ENCODE data around the gene PRSS38. TPM values are rescaled to one million over a fixed set of nuclear protein-coding genes. Genes with fewer than 3 reads are reported as not detected.
"Not testable (repeated sequence)": the region's sequence is repeated elsewhere in the genome, so short reads cannot be mapped to it uniquely, and the experiment has no call there.

PRSS38 gene
- total and polyA plus RNA-seq, 2 donors from 2014 or later: not detected

DNA sequence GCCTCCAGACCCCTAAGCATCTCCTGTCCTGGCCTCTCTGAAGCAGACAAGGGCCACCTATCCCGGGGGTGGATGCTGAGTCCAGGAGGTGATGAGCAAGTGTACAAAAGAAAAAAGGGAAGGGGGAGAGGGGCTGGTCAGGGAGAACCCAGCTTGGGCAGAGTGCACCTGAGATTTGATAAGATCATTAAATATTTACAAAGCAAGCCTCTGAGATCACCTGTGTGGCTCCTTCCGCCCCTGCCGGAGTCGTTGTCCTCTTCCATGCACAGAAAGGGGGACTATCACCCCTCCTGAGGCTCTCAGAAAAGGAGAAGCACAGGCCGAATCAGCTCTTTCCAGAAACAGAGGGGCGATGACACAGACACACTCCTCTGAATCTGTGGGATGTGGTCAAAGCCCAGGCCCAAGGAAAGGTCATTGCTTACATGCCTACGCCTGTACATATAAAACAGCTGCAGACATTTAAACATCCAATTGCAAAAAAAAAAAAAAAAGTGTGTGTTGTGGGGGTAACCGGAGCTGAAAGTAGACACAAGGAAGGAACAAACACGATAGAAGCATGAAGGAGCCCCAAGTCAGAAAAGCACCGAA is 30.9 kb downstream of the PRSS38 start:
- peaks cover 0 to 9% (median 0%) of the 10 kb centered on the region in 3 donors for H3K9me3 ChIP-seq (ENCODE audit: control insufficient read depth in 2 of 3, insufficient read depth in 1 of 3, low read length in 3 of 3)
- H3K27me3 ChIP-seq (ENCODE audit: control insufficient read depth, insufficient read depth, low read length): no peaks in the 10 kb centered on the region
- no peaks in the 10 kb centered on the region for H3K4me1 ChIP-seq (ENCODE audit: control insufficient read depth in 2 of 3, insufficient read depth in 2 of 3, low read depth in 1 of 3, low read length in 3 of 3)
- no peak overlapping the region for H3K27ac ChIP-seq (ENCODE audit: low read depth in 2 of 2, low read length in 2 of 2)
- intact Hi-C loops (cut with DNase I): no loop called here
- no peaks in the 10 kb centered on the region for H3K36me3 ChIP-seq (ENCODE audit: control insufficient read depth in 2 of 3, insufficient read depth in 3 of 3, low read length in 3 of 3)
- no peak overlapping the region for H3K4me3 ChIP-seq (ENCODE audit: low read length in 3 of 3)
- FAIRE-seq (no peak), DNase-seq (no peak)
- TF ChIP-seq, protein P1, sequence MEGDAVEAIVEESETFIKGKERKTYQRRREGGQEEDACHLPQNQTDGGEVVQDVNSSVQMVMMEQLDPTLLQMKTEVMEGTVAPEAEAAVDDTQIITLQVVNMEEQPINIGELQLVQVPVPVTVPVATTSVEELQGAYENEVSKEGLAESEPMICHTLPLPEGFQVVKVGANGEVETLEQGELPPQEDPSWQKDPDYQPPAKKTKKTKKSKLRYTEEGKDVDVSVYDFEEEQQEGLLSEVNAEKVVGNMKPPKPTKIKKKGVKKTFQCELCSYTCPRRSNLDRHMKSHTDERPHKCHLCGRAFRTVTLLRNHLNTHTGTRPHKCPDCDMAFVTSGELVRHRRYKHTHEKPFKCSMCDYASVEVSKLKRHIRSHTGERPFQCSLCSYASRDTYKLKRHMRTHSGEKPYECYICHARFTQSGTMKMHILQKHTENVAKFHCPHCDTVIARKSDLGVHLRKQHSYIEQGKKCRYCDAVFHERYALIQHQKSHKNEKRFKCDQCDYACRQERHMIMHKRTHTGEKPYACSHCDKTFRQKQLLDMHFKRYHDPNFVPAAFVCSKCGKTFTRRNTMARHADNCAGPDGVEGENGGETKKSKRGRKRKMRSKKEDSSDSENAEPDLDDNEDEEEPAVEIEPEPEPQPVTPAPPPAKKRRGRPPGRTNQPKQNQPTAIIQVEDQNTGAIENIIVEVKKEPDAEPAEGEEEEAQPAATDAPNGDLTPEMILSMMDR (IDR thresholded peaks at IDR 0.05; ENCODE audit: borderline replicate concordance, extremely low read depth, insufficient read depth): no peak
- H3K9ac ChIP-seq (ENCODE audit: low read length in 3 of 3): no peak overlapping the region

DNA sequence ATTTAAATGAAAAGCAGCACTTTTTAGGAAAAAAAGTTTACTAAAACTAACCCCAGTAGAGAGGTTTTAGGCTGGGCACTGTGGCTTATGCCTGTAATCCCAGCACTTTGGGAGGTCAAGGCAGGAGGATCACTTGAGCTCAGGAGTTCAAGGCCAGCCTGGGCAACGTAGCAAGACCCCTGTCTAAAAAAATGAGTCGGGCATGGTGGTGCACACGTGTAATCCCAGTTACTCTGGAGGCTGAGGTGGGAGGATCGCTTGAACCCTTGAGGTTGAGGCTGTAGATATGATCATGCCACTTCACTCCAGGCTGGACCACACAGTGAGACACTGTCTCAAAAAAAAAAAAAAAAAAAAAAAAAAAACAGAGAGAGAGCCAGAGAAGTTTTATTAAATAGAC is 31.6 kb downstream of the PRSS38 start:
- H3K4me3 ChIP-seq (ENCODE audit: low read length in 3 of 3); DNase-seq; H3K9me3 ChIP-seq (ENCODE audit: control insufficient read depth in 2 of 3, insufficient read depth in 1 of 3, low read length in 3 of 3); H3K27ac ChIP-seq (ENCODE audit: low read depth in 2 of 2, low read length in 2 of 2); intact Hi-C loops (cut with DNase I); FAIRE-seq; H3K36me3 ChIP-seq (ENCODE audit: control insufficient read depth in 2 of 3, insufficient read depth in 3 of 3, low read length in 3 of 3); H3K27me3 ChIP-seq (ENCODE audit: control insufficient read depth, insufficient read depth, low read length); H3K4me1 ChIP-seq (ENCODE audit: control insufficient read depth in 2 of 3, insufficient read depth in 2 of 3, low read depth in 1 of 3, low read length in 3 of 3); H3K9ac ChIP-seq (ENCODE audit: low read length in 3 of 3): not testable (repeated sequence)

DNA sequence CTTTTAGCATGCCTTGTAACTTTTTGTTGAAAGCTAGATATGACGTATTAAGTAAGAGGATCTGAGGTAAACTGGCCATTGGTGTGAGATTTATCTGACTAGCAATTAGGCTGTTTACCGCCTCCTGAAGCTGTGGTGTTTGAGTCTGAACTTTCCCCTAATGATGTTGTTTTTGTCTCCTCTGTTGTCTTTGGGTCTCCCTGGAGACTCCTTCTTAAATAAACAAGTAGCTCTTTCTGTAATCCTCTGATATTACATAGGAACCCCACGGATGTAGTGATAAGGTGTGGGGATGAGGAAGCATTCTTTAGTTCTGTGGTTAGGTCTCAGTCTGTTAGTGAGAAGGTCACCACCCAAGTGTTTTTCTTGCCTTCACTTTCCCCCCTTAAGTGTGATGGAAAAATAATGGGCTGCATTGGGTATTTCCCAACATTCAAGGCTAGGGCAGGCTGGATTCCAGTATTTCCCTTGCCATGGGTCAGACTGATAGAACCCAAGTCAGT is 33.0 kb downstream of the PRSS38 start:
- Histone ChIP-seq H3K4me3 (ENCODE audit: low read length in 3 of 3) (no peak overlapping the region), H3K27ac (ENCODE audit: low read depth in 2 of 2, low read length in 2 of 2) (no peak overlapping the region), H3K4me1 (ENCODE audit: control insufficient read depth in 2 of 3, insufficient read depth in 2 of 3, low read depth in 1 of 3, low read length in 3 of 3) (no peaks in the 10 kb centered on the region), H3K27me3 (ENCODE audit: control insufficient read depth, insufficient read depth, low read length) (no peaks in the 10 kb centered on the region), H3K9me3 (ENCODE audit: control insufficient read depth in 2 of 3, insufficient read depth in 1 of 3, low read length in 3 of 3) (peaks cover 0 to 9% (median 0%) of the 10 kb centered on the region in 3 donors), H3K36me3 (ENCODE audit: control insufficient read depth in 2 of 3, insufficient read depth in 3 of 3, low read length in 3 of 3) (no peaks in the 10 kb centered on the region), H3K9ac (ENCODE audit: low read length in 3 of 3) (no peak overlapping the region)
- DNase-seq (no peak), FAIRE-seq (no peak)
- TF ChIP-seq, protein P1 (IDR thresholded peaks at IDR 0.05; ENCODE audit: borderline replicate concordance, extremely low read depth, insufficient read depth): no peak
- intact Hi-C loops (cut with DNase I): no loop called here

DNA sequence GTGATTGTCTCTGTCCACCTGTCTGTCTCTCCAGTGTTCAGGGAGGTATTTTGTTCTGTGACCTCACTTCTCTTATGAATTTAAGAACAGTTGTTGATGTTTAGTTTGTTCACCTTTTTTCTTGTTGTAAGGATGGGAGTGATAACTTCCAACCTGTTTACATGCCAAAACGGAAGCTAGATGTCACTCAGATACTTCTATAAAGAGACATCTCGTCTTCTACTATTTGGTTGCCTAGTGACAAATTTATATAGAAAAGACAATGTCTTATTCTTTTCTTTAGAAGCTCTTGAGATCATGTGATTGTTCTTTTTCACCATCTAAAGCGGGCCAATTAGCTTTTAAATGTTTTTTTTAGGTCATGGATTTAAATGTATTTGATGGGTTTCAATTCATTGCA is 33.8 kb downstream of the PRSS38 start:
- Histone ChIP-seq H3K9me3 (ENCODE audit: control insufficient read depth in 2 of 3, insufficient read depth in 1 of 3, low read length in 3 of 3) (peaks cover 0 to 9% (median 0%) of the 10 kb centered on the region in 3 donors), H3K4me3 (ENCODE audit: low read length in 3 of 3) (no peak overlapping the region), H3K36me3 (ENCODE audit: control insufficient read depth in 2 of 3, insufficient read depth in 3 of 3, low read length in 3 of 3) (no peaks in the 10 kb centered on the region), H3K27me3 (ENCODE audit: control insufficient read depth, insufficient read depth, low read length) (no peaks in the 10 kb centered on the region), H3K4me1 (ENCODE audit: control insufficient read depth in 2 of 3, insufficient read depth in 2 of 3, low read depth in 1 of 3, low read length in 3 of 3) (no peaks in the 10 kb centered on the region), H3K27ac (ENCODE audit: low read depth in 2 of 2, low read length in 2 of 2) (no peak overlapping the region), H3K9ac (ENCODE audit: low read length in 3 of 3) (no peak overlapping the region)
- intact Hi-C loops (cut with DNase I): no loop called here
- TF ChIP-seq, protein P1 (IDR thresholded peaks at IDR 0.05; ENCODE audit: borderline replicate concordance, extremely low read depth, insufficient read depth): no peak
- DNase-seq: no peak
- FAIRE-seq: no peak
